Measurements from ENCODE around the gene NHEJ1. TPM values are rescaled to one million over a fixed set of nuclear protein-coding genes. Genes with fewer than 3 reads are reported as not detected.
"Not testable (repeated sequence)": the region's sequence is repeated elsewhere in the genome, so short reads cannot be mapped to it uniquely, and the experiment has no call there.

Gene NHEJ1
- total and polyA plus RNA-seq, 5 experiments from 2014 or later, result 16.6 to 29.1 (median 20.1) TPM

- Mint-ChIP-seq H3K4me1 (peaks cover 16 to 36% (median 33%) of the 10 kb centered on the region in 4 donors), H3K4me3 (peak overlapping the region in 1 of 10 donors; percentile 94), H3K27ac (peak overlapping the region in 7 of 10 donors; percentile 85 to 98 (median 96))
- H3K36me3 Mint-ChIP-seq, DNase-seq, H3K9me3 Mint-ChIP-seq, H3K27me3 Mint-ChIP-seq, ATAC-seq: not testable (repeated sequence)
- POLR2A ChIA-PET, result interaction anchor here (1.0 to 23.9 kb wide), 4 partner anchors 24 to 53 kb away, joined by 3 to 674 read pairs (median 8); partner anchors contain the start of genes CNPPD1, RETREG2, SLC23A3 and TUBA4A
Observed at GRCh38 chr2:219201331-219201730, 40.7 kb upstream of the NHEJ1 start.

- H3K4me1 Mint-ChIP-seq, result peaks cover 12 to 32% (median 28%) of the 10 kb centered on the region in 4 donors
- H3K36me3 Mint-ChIP-seq, H3K9me3 Mint-ChIP-seq, H3K27me3 Mint-ChIP-seq: not testable (repeated sequence)
- DNase-seq, result peak in 8 of 10 donors; percentile 47 to 76 (median 58)
- H3K27ac Mint-ChIP-seq, result peak overlapping the region; percentile 85 to 98 (median 94)
- peak in 1 of 2 donors; percentile 36 for ATAC-seq
- POLR2A ChIA-PET, result interaction anchor here (0.9 to 23.9 kb wide), 8 partner anchors 10 to 79 kb away, joined by 3 to 674 read pairs (median 3); partner anchors contain the start of genes CNPPD1, DNAJB2, RETREG2 and SLC23A3
- H3K4me3 Mint-ChIP-seq, result peak overlapping the region; percentile 77 to 95 (median 90)
Observed at GRCh38 chr2:219200502-219201326, 40.1 kb upstream of the NHEJ1 start.

GRCh38 chr2:219199470-219200211 is 39.0 kb upstream of the NHEJ1 start:
- H3K4me1 Mint-ChIP-seq, result peaks cover 12 to 30% (median 26%) of the 10 kb centered on the region in 4 donors
- ATAC-seq, result no peak
- peaks cover 0 to 7% (median 0%) of the 10 kb centered on the region in 5 donors for H3K27me3 Mint-ChIP-seq
- H3K4me3 Mint-ChIP-seq, result peak overlapping the region; percentile 61 to 94 (median 86)
- no peak for DNase-seq
- H3K36me3 Mint-ChIP-seq, result no peaks in the 10 kb centered on the region
- H3K27ac Mint-ChIP-seq, result peak overlapping the region; percentile 57 to 97 (median 80)
- POLR2A ChIA-PET, result interaction anchor here (0.5 to 23.9 kb wide), 10 partner anchors 8 to 124 kb away, joined by 3 to 674 read pairs (median 3); partner anchors contain the start of genes CNPPD1, DNAJB2, RETREG2 and SLC23A3
- H3K9me3 Mint-ChIP-seq, result peaks cover 0 to 7% (median 0%) of the 10 kb centered on the region in 9 donors

- H3K27me3 Mint-ChIP-seq, result peaks cover 0 to 7% (median 0%) of the 10 kb centered on the region in 5 donors
- H3K4me1 Mint-ChIP-seq, result peaks cover 12 to 30% (median 26%) of the 10 kb centered on the region in 4 donors
- POLR2A ChIA-PET, result interaction anchor here (0.9 to 23.9 kb wide), 4 partner anchors 8 to 21 kb away, joined by 3 to 674 read pairs (median 7); partner anchors contain the start of genes CNPPD1, RETREG2, SLC23A3 and ZFAND2B
- H3K9me3 Mint-ChIP-seq, result peaks cover 0 to 6% (median 0%) of the 10 kb centered on the region in 9 donors
- ATAC-seq, result no peak
- DNase-seq, result no peak
- peak overlapping the region; percentile 61 to 94 (median 86) for H3K4me3 Mint-ChIP-seq
- H3K36me3 Mint-ChIP-seq, result no peaks in the 10 kb centered on the region
- H3K27ac Mint-ChIP-seq, result peak overlapping the region in 8 of 10 donors; percentile 57 to 97 (median 85)
Observed at GRCh38 chr2:219198974-219199373, 38.4 kb upstream of the NHEJ1 start.

GRCh38 chr2:219197388-219197787 is 36.8 kb upstream of the NHEJ1 start:
- no peak for ATAC-seq
- H3K36me3 Mint-ChIP-seq, result no peaks in the 10 kb centered on the region
- POLR2A ChIA-PET, result interaction anchor here (0.5 to 23.9 kb wide), 8 partner anchors 8 to 316 kb away, joined by 3 to 674 read pairs (median 5); partner anchors contain the start of genes CNPPD1, RETREG2, SLC23A3 and TUBA4A
- H3K27me3 Mint-ChIP-seq, result peaks cover 0 to 7% (median 0%) of the 10 kb centered on the region in 5 donors
- H3K9me3 Mint-ChIP-seq, result peaks cover 0 to 6% (median 0%) of the 10 kb centered on the region in 9 donors
- no peak overlapping the region for H3K4me3 Mint-ChIP-seq
- no peak for DNase-seq
- peak overlapping the region in 2 of 10 donors; percentile 27 to 51 for H3K27ac Mint-ChIP-seq
- H3K4me1 Mint-ChIP-seq, result peaks cover 12 to 30% (median 26%) of the 10 kb centered on the region in 4 donors

GRCh38 chr2:219186754-219187456 is 26.3 kb upstream of the NHEJ1 start:
- H3K27me3 Mint-ChIP-seq, result no peaks in the 10 kb centered on the region
- ATAC-seq (no peak), DNase-seq (peak in 1 of 10 donors; percentile 24)
- H3K9me3 Mint-ChIP-seq, result no peaks in the 10 kb centered on the region
- H3K4me1 Mint-ChIP-seq, result peaks cover 15 to 26% (median 24%) of the 10 kb centered on the region in 4 donors
- H3K36me3 Mint-ChIP-seq, result peaks cover 0 to 41% (median 5%) of the 10 kb centered on the region in 3 donors
- POLR2A ChIA-PET, result interaction anchor here (18.9 kb wide), 1 partner anchor 15 kb away, joined by 674 read pairs; the partner anchor contains the start of gene ZFAND2B
- no peak overlapping the region for H3K4me3 Mint-ChIP-seq
- peak overlapping the region in 9 of 10 donors; percentile 33 to 89 (median 67) for H3K27ac Mint-ChIP-seq

- Mint-ChIP-seq H3K27me3 (no peaks in the 10 kb centered on the region), H3K9me3 (no peaks in the 10 kb centered on the region), H3K4me3 (no peak overlapping the region), H3K27ac (peak overlapping the region in 7 of 10 donors; percentile 5 to 73 (median 47)), H3K4me1 (peaks cover 31 to 53% (median 51%) of the 10 kb centered on the region in 4 donors), H3K36me3 (peaks cover 0 to 62% (median 16%) of the 10 kb centered on the region in 3 donors)
- POLR2A ChIA-PET, result interaction anchor here (1.4 to 18.9 kb wide), 3 partner anchors 8 to 63 kb away, joined by 3 to 674 read pairs (median 4); partner anchors contain the start of gene ZFAND2B
- no peak for DNase-seq
- no peak for ATAC-seq
Observed at GRCh38 chr2:219184121-219184520, 23.5 kb upstream of the NHEJ1 start.

GRCh38 chr2:219183151-219183772 is 22.6 kb upstream of the NHEJ1 start:
- H3K4me1 Mint-ChIP-seq, result peaks cover 35 to 59% (median 57%) of the 10 kb centered on the region in 4 donors
- H3K36me3 Mint-ChIP-seq, result peaks cover 0 to 62% (median 16%) of the 10 kb centered on the region in 3 donors
- ATAC-seq, result no peak
- DNase-seq, result no peak
- H3K27me3 Mint-ChIP-seq, result no peaks in the 10 kb centered on the region
- no peaks in the 10 kb centered on the region for H3K9me3 Mint-ChIP-seq
- H3K27ac Mint-ChIP-seq, result peak overlapping the region in 9 of 10 donors; percentile 20 to 89 (median 66)
- H3K4me3 Mint-ChIP-seq, result peak overlapping the region in 4 of 10 donors; percentile 13 to 70 (median 16)
- POLR2A ChIA-PET, result interaction anchor here (3.3 to 18.9 kb wide), 2 partner anchors 19 to 65 kb away, joined by 9 to 674 read pairs; partner anchors contain the start of gene ZFAND2B

- Mint-ChIP-seq H3K36me3 (peaks cover 0 to 62% (median 16%) of the 10 kb centered on the region in 3 donors), H3K4me1 (peaks cover 37 to 62% (median 58%) of the 10 kb centered on the region in 4 donors), H3K9me3 (no peaks in the 10 kb centered on the region), H3K27ac (peak overlapping the region; percentile 42 to 89 (median 76)), H3K4me3 (peak overlapping the region in 6 of 10 donors; percentile 13 to 70 (median 28)), H3K27me3 (no peaks in the 10 kb centered on the region)
- POLR2A ChIA-PET, result interaction anchor here (2.9 to 18.9 kb wide), 3 partner anchors 11 to 66 kb away, joined by 9 to 674 read pairs (median 13); partner anchors contain the start of gene ZFAND2B
- DNase-seq, result no peak
- no peak for ATAC-seq
Observed at GRCh38 chr2:219182331-219183150, 21.9 kb upstream of the NHEJ1 start.

GRCh38 chr2:219181531-219181930 is 20.9 kb upstream of the NHEJ1 start:
- Mint-ChIP-seq H3K4me1 (peaks cover 37 to 62% (median 57%) of the 10 kb centered on the region in 4 donors), H3K4me3 (peak overlapping the region in 5 of 10 donors; percentile 25 to 97 (median 53)), H3K9me3 (no peaks in the 10 kb centered on the region), H3K27me3 (no peaks in the 10 kb centered on the region), H3K36me3 (peaks cover 0 to 57% (median 16%) of the 10 kb centered on the region in 3 donors), H3K27ac (peak overlapping the region; percentile 28 to 89 (median 68))
- ATAC-seq, result no peak
- POLR2A ChIA-PET, result interaction anchor here (0.5 to 18.9 kb wide), 7 partner anchors 10 to 79 kb away, joined by 3 to 674 read pairs (median 3); partner anchors contain the start of genes ANKZF1, ATG9A, NHEJ1 and ZFAND2B
- DNase-seq, result no peak

Measured in naive thymus-derived CD8-positive, alpha-beta T cell (primary cell).